K562 (cell line): ENCODE measurements around the gene UBE2M. TPM values are rescaled to one million over a fixed set of nuclear protein-coding genes. Genes with fewer than 3 reads are reported as not detected.

ENCODE experiments used
- ATF6 ChIP-seq: sonication (generic); formaldehyde crosslinking; IDR thresholded peaks from 2 replicates; pipeline ENCODE4 v1.4.0; 2020; ENCODE audit warnings: mild to moderate bottlenecking, missing genetic modification reagents
- CTCF ChIP-seq, 3 experiments: IDR thresholded peaks in 2 of 3; conservative IDR thresholded peaks in 1 of 3; 2 replicates each; pipeline ENCODE4 v1.5.1; 2011 to 2012; ENCODE audit warnings: low read length in 3 of 3, mild to moderate bottlenecking in 3 of 3, control low read depth in 2 of 3, improper control_type of control experiment in 1 of 3, inconsistent platforms in 1 of 3, low read depth in 1 of 3, mixed read lengths in 1 of 3, moderate library complexity in 1 of 3; ENCODE audit not compliant: insufficient read depth in 2 of 3
- DMBX1 ChIP-seq: fragments of 250-450 bp; sonication (Bioruptor Pico); IDR thresholded peaks from 2 replicates; pipeline ENCODE4 v1.8.0; 2022; ENCODE audit warnings: inconsistent platforms, mild to moderate bottlenecking, moderate library complexity, borderline replicate concordance
- ELF4 ChIP-seq: fragments of 450-650 bp; formaldehyde crosslinking; IDR thresholded peaks from 2 replicates; pipeline ENCODE4 v1.4.0; 2022; ENCODE audit warnings: missing genetic modification characterization
- FOXA3 ChIP-seq, 2 experiments: fragments of 450-650 bp in 1 of 2; sonication (generic) in 1 of 2; formaldehyde crosslinking; IDR thresholded peaks in 1 of 2; conservative IDR thresholded peaks in 1 of 2; 2 replicates each; pipeline versions ENCODE4 v1.4.0 to v1.8.0; 2020 to 2022; ENCODE audit warnings: mild to moderate bottlenecking in 2 of 2, missing genetic modification reagents in 1 of 2
- FOXJ3 ChIP-seq: sonication (generic); formaldehyde crosslinking; IDR thresholded peaks from 2 replicates; pipeline ENCODE4 v1.4.0; 2020; ENCODE audit warnings: mild to moderate bottlenecking, missing genetic modification reagents
- KDM4B ChIP-seq, 2 experiments: fragments of 450-650 bp in 1 of 2; sonication (generic) in 1 of 2; IDR thresholded peaks; 2 replicates each; pipeline ENCODE4 v1.6.1; 2016 to 2017; ENCODE audit warnings: borderline replicate concordance in 2 of 2, antibody characterized with exemption in 1 of 2, low read depth in 1 of 2, mild to moderate bottlenecking in 1 of 2
- NCOA1 ChIP-seq: fragments of 450-650 bp; IDR thresholded peaks from 2 replicates; pipeline ENCODE4 v1.6.1; 2016; ENCODE audit warnings: low read depth
- POLR3G ChIP-seq: IDR thresholded peaks from 2 replicates; pipeline ENCODE4 v1.6.1; 2011; ENCODE audit not compliant: insufficient read length, insufficient replicate concordance; ENCODE audit errors: extremely low read depth
- SMARCA5 ChIP-seq: fragments of 450-650 bp; IDR thresholded peaks from 2 replicates; pipeline ENCODE4 v1.6.1; 2016
- SMARCC2 ChIP-seq: fragments of 450-650 bp; IDR thresholded peaks from 2 replicates; pipeline ENCODE4 v1.6.1; 2017; ENCODE audit warnings: antibody characterized with exemption, moderate library complexity, mild to moderate bottlenecking, low read depth
- TARDBP ChIP-seq: fragments of 450-650 bp; IDR thresholded peaks from 2 replicates; pipeline ENCODE4 v1.6.1; 2016
- TRIM24 ChIP-seq, 2 experiments: fragments of 450-650 bp; IDR thresholded peaks; 2 replicates each; pipeline ENCODE4 v1.6.1; 2016
- XRCC3 ChIP-seq: fragments of 450-650 bp; IDR thresholded peaks from 2 replicates; pipeline ENCODE4 v1.6.1; 2017; ENCODE audit warnings: mild to moderate bottlenecking, moderate library complexity
- ZBTB17 ChIP-seq: fragments of 450-650 bp; formaldehyde crosslinking; IDR thresholded peaks from 2 replicates; pipeline ENCODE4 v1.4.0; 2020; ENCODE audit warnings: mild to moderate bottlenecking
- ZBTB8A ChIP-seq: fragments of 450-650 bp; IDR thresholded peaks from 2 replicates; pipeline ENCODE4 v1.6.1; 2018; ENCODE audit warnings: mild to moderate bottlenecking, moderate library complexity; ENCODE audit not compliant: partially characterized antibody
- ZC3H11A ChIP-seq: IDR thresholded peaks from 2 replicates; pipeline ENCODE4 v1.6.1; 2012; ENCODE audit warnings: low read depth, low read length, improper control_type of control experiment
- ZNF507 ChIP-seq: conservative IDR thresholded peaks from 2 replicates; pipeline ENCODE4 v1.6.1; 2017; ENCODE audit warnings: missing genetic modification characterization, missing compliant biosample characterization
- ZNF589 ChIP-seq: fragments of 200-800 bp; sonication (Bioruptor generic); IDR thresholded peaks from 2 replicates; pipeline ENCODE4 v1.6.1; 2016; ENCODE audit warnings: low read depth, missing genetic modification characterization, missing compliant biosample characterization
- polyA plus RNA-seq, 8 experiments: library from polyadenylated mRNA; depleted of rRNA in 4 of 8; stranded (reverse) in 5 of 8; unstranded in 3 of 8; fragments of >200 nt; fragmentation: Nextera tagmentation in 2 of 8; fragmentation: Illumina TruSeq in 1 of 8; extraction: Ambion mirVana in 2 of 8; extraction: Trizol in 1 of 8; gene quantifications; 2 replicates each; pipeline versions ENCODE4 v1.2.1 to v1.2.3, GENCODE V29; 2011 to 2014; ENCODE audit warnings: inconsistent platforms in 1 of 8, missing spikeins in 1 of 8
- total RNA-seq, 7 experiments: library from RNA; depleted of rRNA in 6 of 7; stranded (reverse); fragments of >200 nt in 6 of 7; fragmentation: Illumina TruSeq in 2 of 7; extraction: Trizol in 2 of 7; gene quantifications; 2 replicates each; pipeline versions ENCODE4 v1.2.1 to v1.2.3, GENCODE V29; 2011 to 2021; ENCODE audit warnings: low replicate concordance in 1 of 7
- TF ChIP-seq, protein P1 (sequence below): fragments of 450-650 bp; IDR thresholded peaks from 2 replicates; pipeline ENCODE4 v1.6.1; 2017; ENCODE audit warnings: antibody characterized with exemption, mild to moderate bottlenecking

The UBE2M gene
- total and polyA plus RNA-seq, 9 of the 15 experiments (the other 6 are each of a cell fraction or from before 2014, with no cell fraction given) = 0.92 to 163 (median 85.7) TPM

DNA sequence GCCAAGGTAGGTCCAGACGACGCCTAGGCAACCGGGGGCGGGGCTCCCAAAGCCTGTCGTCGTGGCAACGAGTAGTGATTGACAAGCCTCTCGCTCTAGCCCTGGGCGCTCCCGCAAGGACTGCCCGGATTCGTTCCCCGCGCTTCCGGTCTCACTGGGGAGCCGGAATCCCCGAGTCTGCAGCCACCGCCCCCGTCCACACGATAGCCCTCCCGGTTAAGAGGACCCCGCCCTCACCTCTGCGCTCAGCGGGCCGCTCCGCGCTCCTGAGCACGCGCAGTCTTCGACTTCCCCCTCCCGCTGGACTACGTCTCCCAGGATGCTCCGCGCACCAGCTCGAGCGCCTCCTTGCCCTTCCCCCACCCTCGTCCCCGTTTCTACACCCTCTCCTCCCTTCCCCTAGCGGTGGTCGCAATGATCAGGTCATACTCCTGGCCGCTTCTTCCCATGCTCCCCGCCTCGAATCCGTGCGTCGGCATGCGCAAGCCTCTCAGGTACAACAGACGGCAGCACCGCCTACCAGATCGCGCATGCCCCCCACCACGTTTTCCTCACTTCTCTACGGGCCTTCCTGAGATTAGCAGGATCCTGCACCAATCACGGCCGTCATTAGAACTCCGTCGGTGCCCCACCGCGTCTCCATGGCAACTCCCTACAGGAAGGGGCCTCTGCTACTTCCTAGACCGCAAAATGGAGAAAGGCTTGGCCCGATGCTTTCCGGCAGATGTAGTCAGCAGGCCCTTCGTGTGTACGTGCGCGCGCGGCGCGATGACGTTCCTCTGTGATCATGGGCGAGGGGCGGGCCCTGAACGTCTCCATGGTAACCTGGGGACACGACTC lies 14.6 kb upstream of the UBE2M start, which contains the start of gene MZF1 (continued):
- TF ChIP-seq, protein P1, sequence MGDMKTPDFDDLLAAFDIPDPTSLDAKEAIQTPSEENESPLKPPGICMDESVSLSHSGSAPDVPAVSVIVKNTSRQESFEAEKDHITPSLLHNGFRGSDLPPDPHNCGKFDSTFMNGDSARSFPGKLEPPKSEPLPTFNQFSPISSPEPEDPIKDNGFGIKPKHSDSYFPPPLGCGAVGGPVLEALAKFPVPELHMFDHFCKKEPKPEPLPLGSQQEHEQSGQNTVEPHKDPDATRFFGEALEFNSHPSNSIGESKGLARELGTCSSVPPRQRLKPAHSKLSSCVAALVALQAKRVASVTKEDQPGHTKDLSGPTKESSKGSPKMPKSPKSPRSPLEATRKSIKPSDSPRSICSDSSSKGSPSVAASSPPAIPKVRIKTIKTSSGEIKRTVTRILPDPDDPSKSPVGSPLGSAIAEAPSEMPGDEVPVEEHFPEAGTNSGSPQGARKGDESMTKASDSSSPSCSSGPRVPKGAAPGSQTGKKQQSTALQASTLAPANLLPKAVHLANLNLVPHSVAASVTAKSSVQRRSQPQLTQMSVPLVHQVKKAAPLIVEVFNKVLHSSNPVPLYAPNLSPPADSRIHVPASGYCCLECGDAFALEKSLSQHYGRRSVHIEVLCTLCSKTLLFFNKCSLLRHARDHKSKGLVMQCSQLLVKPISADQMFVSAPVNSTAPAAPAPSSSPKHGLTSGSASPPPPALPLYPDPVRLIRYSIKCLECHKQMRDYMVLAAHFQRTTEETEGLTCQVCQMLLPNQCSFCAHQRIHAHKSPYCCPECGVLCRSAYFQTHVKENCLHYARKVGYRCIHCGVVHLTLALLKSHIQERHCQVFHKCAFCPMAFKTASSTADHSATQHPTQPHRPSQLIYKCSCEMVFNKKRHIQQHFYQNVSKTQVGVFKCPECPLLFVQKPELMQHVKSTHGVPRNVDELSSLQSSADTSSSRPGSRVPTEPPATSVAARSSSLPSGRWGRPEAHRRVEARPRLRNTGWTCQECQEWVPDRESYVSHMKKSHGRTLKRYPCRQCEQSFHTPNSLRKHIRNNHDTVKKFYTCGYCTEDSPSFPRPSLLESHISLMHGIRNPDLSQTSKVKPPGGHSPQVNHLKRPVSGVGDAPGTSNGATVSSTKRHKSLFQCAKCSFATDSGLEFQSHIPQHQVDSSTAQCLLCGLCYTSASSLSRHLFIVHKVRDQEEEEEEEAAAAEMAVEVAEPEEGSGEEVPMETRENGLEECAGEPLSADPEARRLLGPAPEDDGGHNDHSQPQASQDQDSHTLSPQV = no peak
- TF ChIP-seq TRIM24 (IDR thresholded peaks at IDR 0.05) = peak; percentile 35 to 76; a peak in 3 of 4 replicates
- peak; percentile 82 for TF ChIP-seq ELF4 (CRISPR knock-in tag)
- no peak for TF ChIP-seq FOXJ3 (CRISPR knock-in tag)
- TF ChIP-seq ZBTB17 = peak; percentile 63; the same call in 1 of the 2 replicates
- no peak; a peak in 1 of 4 replicates for TF ChIP-seq KDM4B (IDR thresholded peaks at IDR 0.05; ENCODE audit: borderline replicate concordance in 2 of 2, low read depth in 1 of 2)
- TF ChIP-seq FOXA3 (CRISPR knock-in tag; conservative IDR thresholded peaks at IDR 0.05 in 1 of 2, IDR thresholded peaks at IDR 0.05 in 1 of 2) = peak in 1 of 2 experiments; percentile 70; a peak in 2 of 4 replicates
- no peak for TF ChIP-seq ZNF589 (CRISPR knock-in tag)
- TF ChIP-seq NCOA1 = peak; percentile 61; the same call in 1 of the 2 replicates
- peak in 2 of 3 experiments; percentile 2 to 30; a peak in 1 of 6 replicates for TF ChIP-seq CTCF (IDR thresholded peaks at IDR 0.05 in 2 of 3, conservative IDR thresholded peaks at IDR 0.05 in 1 of 3; ENCODE audit: insufficient read depth in 2 of 3, low read depth in 1 of 3, low read length in 3 of 3)
- TF ChIP-seq TARDBP = no peak
- TF ChIP-seq DMBX1 (CRISPR knock-in tag) = peak; percentile 57; the same call in 1 of the 2 replicates
- TF ChIP-seq ZNF507 (tag) = no peak
- TF ChIP-seq ZBTB8A = no peak
- no peak for TF ChIP-seq ATF6 (CRISPR knock-in tag)
- no peak for TF ChIP-seq SMARCC2
- TF ChIP-seq XRCC3 = no peak
- no peak for TF ChIP-seq POLR3G
- 0 out of 2 replicates have a peak, but pooled peaks have one; percentile 19 for TF ChIP-seq ZC3H11A
- peak; percentile 98 for TF ChIP-seq SMARCA5
